CD14-positive monocyte (primary cell): Measurements from ENCODE around the gene PTPRU. TPM values are rescaled to one million over a fixed set of nuclear protein-coding genes. Genes with fewer than 3 reads are reported as not detected.

Source experiments
- DNase-seq, 3 donors: peaks; one replicate each; pipeline ENCODE4 v3.0.0-alpha.2; 2011 to 2022
- H2AFZ ChIP-seq: 2 replicates; pipeline ENCODE4 v1.6.0; 2012; ENCODE audit warnings: mild to moderate bottlenecking, low read depth, low read length, inconsistent platforms; ENCODE audit not compliant: insufficient read depth, poor library complexity, severe bottlenecking
- H3K27ac ChIP-seq, 2 donors: 1 replicate in 1 of 2; 2 replicates in 1 of 2; pipeline ENCODE4 v1.5.1; 2012 to 2013; ENCODE audit warnings: low read length in 2 of 2, control low read depth in 1 of 2, inconsistent platforms in 1 of 2, low read depth in 1 of 2, mild to moderate bottlenecking in 1 of 2
- H3K27me3 ChIP-seq, 2 donors: one replicate each; pipeline versions ENCODE4 v1.6.0 to v1.6.1; 2011 to 2013; ENCODE audit warnings: low read length in 2 of 2; ENCODE audit not compliant: control insufficient read depth in 2 of 2, insufficient read depth in 2 of 2
- H3K36me3 ChIP-seq, 2 donors: replicated peaks in 1 of 2; 1 replicate in 1 of 2; 2 replicates in 1 of 2; pipeline versions ENCODE4 v1.5.1 to v1.6.1; 2012 to 2013; ENCODE audit warnings: low read length in 2 of 2, control low read depth in 1 of 2, inconsistent platforms in 1 of 2, mild to moderate bottlenecking in 1 of 2; ENCODE audit not compliant: insufficient read depth in 2 of 2, control insufficient read depth in 1 of 2
- H3K4me1 ChIP-seq, 2 donors: 1 replicate in 1 of 2; 2 replicates in 1 of 2; pipeline versions ENCODE4 v1.5.1 to v1.6.1; 2012 to 2013; ENCODE audit warnings: low read length in 2 of 2, control low read depth in 1 of 2, inconsistent platforms in 1 of 2, mild to moderate bottlenecking in 1 of 2, moderate library complexity in 1 of 2; ENCODE audit not compliant: insufficient read depth in 2 of 2, control insufficient read depth in 1 of 2
- H3K4me2 ChIP-seq: replicated peaks from 2 replicates; pipeline ENCODE3; 2012; ENCODE audit warnings: low read length, moderate library complexity, mild to moderate bottlenecking; ENCODE audit not compliant: poor library complexity, severe bottlenecking; ENCODE audit errors: extremely low read depth
- H3K4me3 ChIP-seq, 3 experiments: fragments of 200-600 bp in 1 of 3; sonication (generic) in 1 of 3; replicated peaks in 1 of 3; 1 replicate in 2 of 3; 2 replicates in 1 of 3; pipeline ENCODE4 v1.5.1; 2011 to 2013; ENCODE audit warnings: low read length in 3 of 3, mild to moderate bottlenecking in 3 of 3, control low read depth in 2 of 3, low read depth in 2 of 3, inconsistent platforms in 1 of 3, moderate library complexity in 1 of 3
- H3K79me2 ChIP-seq: 2 replicates; pipeline ENCODE4 v1.6.0; 2012; ENCODE audit warnings: mild to moderate bottlenecking, control low read depth, inconsistent platforms, low read length, moderate library complexity; ENCODE audit not compliant: insufficient read depth
- H3K9ac ChIP-seq: 2 replicates; pipeline ENCODE4 v1.6.0; 2017; ENCODE audit warnings: low read length, mild to moderate bottlenecking; ENCODE audit not compliant: insufficient read depth, poor library complexity, severe bottlenecking
- H3K9me3 ChIP-seq, 2 donors: replicated peaks in 1 of 2; 1 replicate in 1 of 2; 2 replicates in 1 of 2; pipeline versions ENCODE4 v1.5.1 to v1.6.1; 2012 to 2013; ENCODE audit warnings: low read length in 2 of 2, control low read depth in 1 of 2; ENCODE audit not compliant: control insufficient read depth in 1 of 2, insufficient read depth in 1 of 2
- H4K20me1 ChIP-seq: 2 replicates; pipeline ENCODE4 v1.6.0; 2012; ENCODE audit warnings: mild to moderate bottlenecking, low read length, control low read depth, moderate library complexity; ENCODE audit not compliant: insufficient read depth
- H3K27ac Mint-ChIP-seq, 7 donors: one replicate each; pipeline ENCODE4 v1.8.0; 2020; ENCODE audit warnings: mild to moderate bottlenecking in 7 of 7, mixed read lengths in 7 of 7, moderate library complexity in 6 of 7, inconsistent platforms in 2 of 7
- H3K27me3 Mint-ChIP-seq, 3 donors: one replicate each; pipeline ENCODE4 v1.8.0; 2021 to 2022; ENCODE audit warnings: low read depth in 3 of 3, mild to moderate bottlenecking in 3 of 3, mixed read lengths in 3 of 3, moderate library complexity in 3 of 3, inconsistent platforms in 1 of 3
- H3K36me3 Mint-ChIP-seq, 2 donors: one replicate each; pipeline ENCODE4 v1.8.0; 2020; ENCODE audit warnings: mixed read lengths in 2 of 2, inconsistent platforms in 1 of 2, mild to moderate bottlenecking in 1 of 2
- H3K4me1 Mint-ChIP-seq: one replicate; pipeline ENCODE4 v1.8.0; 2020; ENCODE audit warnings: mild to moderate bottlenecking, mixed read lengths
- H3K4me3 Mint-ChIP-seq, 2 donors: one replicate each; pipeline ENCODE4 v1.8.0; 2020; ENCODE audit warnings: mild to moderate bottlenecking in 2 of 2, mixed read lengths in 2 of 2, moderate library complexity in 1 of 2
- H3K9me3 Mint-ChIP-seq, 7 donors: one replicate each; pipeline ENCODE4 v1.8.0; 2020 to 2022; ENCODE audit warnings: mixed read lengths in 7 of 7, mild to moderate bottlenecking in 6 of 7, moderate library complexity in 6 of 7, inconsistent platforms in 2 of 7
- WGBS: methylation state at CpG from one replicate; pipeline ENCODE4 v1.1.5; 2013; ENCODE audit warnings: missing lambda C conversion rate; ENCODE audit not compliant: insufficient coverage; 5-methylcytosine and 5-hydroxymethylcytosine counted together
- intact Hi-C, 2 donors: fragments of 100-400 bp; cut with micrococcal nuclease; formaldehyde crosslinking; loops; one replicate each; pipeline versions ENCODE4 v1.15.0 to v1.15.1; 2023
- polyA plus RNA-seq, 3 donors: library from polyadenylated mRNA; depleted of rRNA in 1 of 3; unstranded in 2 of 3; stranded (reverse) in 1 of 3; fragments of 300-500 nt in 2 of 3; fragments of >200 nt in 1 of 3; fragmentation: Illumina TruSeq in 2 of 3; gene quantifications; 1 replicate in 2 of 3; 2 replicates in 1 of 3; pipeline ENCODE4 v1.2.3, GENCODE V29; 2012 to 2021
- TF ChIP-seq, protein P1 (sequence below): fragments of 200-600 bp; IDR thresholded peaks from one replicate; pipeline ENCODE4 v1.8.0; 2022; ENCODE audit warnings: antibody characterized with exemption, mild to moderate bottlenecking

PTPRU gene
- polyA plus RNA-seq, 3 donors, result 0.42 to 1.4 TPM; not detected in 1

DNA sequence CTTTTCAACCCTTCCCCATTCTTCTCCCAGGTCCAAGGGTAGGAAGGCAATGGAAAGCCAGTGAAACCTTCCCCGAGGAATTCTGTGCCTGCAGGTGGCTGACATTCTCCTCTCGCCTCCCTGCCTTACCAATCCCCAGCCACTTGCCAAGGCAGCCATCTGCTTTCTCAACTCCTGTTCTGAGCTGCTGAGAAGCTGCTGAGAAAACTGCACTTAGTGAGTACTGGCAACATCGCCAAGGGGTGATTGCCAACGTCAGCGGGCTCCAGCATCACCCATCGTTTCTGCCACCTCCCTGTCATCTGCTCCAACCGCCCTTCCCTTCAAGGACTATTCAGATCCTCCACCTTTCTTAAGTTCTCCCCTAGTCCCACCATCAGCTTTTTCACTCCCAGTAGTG is 106.0 kb downstream of the PTPRU start:
- WGBS, result 84% methylated on average over 6 of the region's 7 CpGs
- H3K36me3 ChIP-seq, result no peaks in the 10 kb centered on the region
- H3K9me3 ChIP-seq, result no peaks in the 10 kb centered on the region
- no peak overlapping the region for H2AFZ ChIP-seq
- Mint-ChIP-seq H3K4me3 (no peak overlapping the region), H3K9me3 (no peaks in the 10 kb centered on the region), H3K36me3 (no peaks in the 10 kb centered on the region), H3K27me3 (peaks cover 8 to 29% (median 16%) of the 10 kb centered on the region in 3 donors), H3K4me1 (no peaks in the 10 kb centered on the region), H3K27ac (no peak overlapping the region)
- H3K4me2 ChIP-seq, result no peak overlapping the region
- no peak overlapping the region for H3K9ac ChIP-seq
- no peaks in the 10 kb centered on the region for H4K20me1 ChIP-seq
- intact Hi-C loops, result no loop called here
- DNase-seq, result no peak
- H3K4me1 ChIP-seq, result no peaks in the 10 kb centered on the region
- no peak overlapping the region for H3K27ac ChIP-seq
- no peak overlapping the region for H3K4me3 ChIP-seq
- H3K79me2 ChIP-seq, result no peaks in the 10 kb centered on the region
- peaks cover 0 to 2% of the 10 kb centered on the region in 2 donors for H3K27me3 ChIP-seq
- TF ChIP-seq, protein P1, sequence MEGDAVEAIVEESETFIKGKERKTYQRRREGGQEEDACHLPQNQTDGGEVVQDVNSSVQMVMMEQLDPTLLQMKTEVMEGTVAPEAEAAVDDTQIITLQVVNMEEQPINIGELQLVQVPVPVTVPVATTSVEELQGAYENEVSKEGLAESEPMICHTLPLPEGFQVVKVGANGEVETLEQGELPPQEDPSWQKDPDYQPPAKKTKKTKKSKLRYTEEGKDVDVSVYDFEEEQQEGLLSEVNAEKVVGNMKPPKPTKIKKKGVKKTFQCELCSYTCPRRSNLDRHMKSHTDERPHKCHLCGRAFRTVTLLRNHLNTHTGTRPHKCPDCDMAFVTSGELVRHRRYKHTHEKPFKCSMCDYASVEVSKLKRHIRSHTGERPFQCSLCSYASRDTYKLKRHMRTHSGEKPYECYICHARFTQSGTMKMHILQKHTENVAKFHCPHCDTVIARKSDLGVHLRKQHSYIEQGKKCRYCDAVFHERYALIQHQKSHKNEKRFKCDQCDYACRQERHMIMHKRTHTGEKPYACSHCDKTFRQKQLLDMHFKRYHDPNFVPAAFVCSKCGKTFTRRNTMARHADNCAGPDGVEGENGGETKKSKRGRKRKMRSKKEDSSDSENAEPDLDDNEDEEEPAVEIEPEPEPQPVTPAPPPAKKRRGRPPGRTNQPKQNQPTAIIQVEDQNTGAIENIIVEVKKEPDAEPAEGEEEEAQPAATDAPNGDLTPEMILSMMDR, result no peak

DNA sequence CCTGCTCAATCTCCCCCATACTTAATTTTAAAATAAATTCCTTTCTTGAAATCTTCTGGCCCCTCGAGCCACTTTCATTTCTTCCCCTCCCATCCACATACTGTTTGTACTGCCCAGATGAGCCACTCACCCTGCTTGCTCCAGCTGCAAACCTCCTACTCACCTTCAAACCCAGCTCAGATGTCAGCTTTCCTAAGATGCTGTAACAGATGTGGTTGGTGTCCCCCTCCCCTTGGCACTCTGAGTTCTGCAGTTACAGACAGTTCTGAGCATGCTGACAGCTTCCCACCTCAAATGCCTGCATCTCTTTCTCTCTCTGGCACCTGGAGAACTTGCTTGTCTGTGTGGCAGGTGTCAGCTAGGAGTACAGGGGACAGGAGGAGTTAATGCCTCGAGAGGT is 106.7 kb downstream of the PTPRU start:
- Histone ChIP-seq H3K9ac (no peak overlapping the region), H3K4me1 (no peaks in the 10 kb centered on the region), H4K20me1 (no peaks in the 10 kb centered on the region), H3K4me2 (no peak overlapping the region), H3K4me3 (no peak overlapping the region), H2AFZ (no peak overlapping the region), H3K27me3 (peaks cover 0 to 2% of the 10 kb centered on the region in 2 donors), H3K79me2 (no peaks in the 10 kb centered on the region), H3K27ac (no peak overlapping the region), H3K36me3 (no peaks in the 10 kb centered on the region), H3K9me3 (no peaks in the 10 kb centered on the region)
- intact Hi-C loops, result no loop called here
- WGBS, result 33% methylated on average over 1 of the region's 2 CpGs
- no peak overlapping the region for H3K27ac Mint-ChIP-seq
- no peaks in the 10 kb centered on the region for H3K36me3 Mint-ChIP-seq
- H3K4me1 Mint-ChIP-seq, result no peaks in the 10 kb centered on the region
- peaks cover 7 to 26% (median 16%) of the 10 kb centered on the region in 3 donors for H3K27me3 Mint-ChIP-seq
- no peak for DNase-seq
- TF ChIP-seq, protein P1, result no peak
- no peaks in the 10 kb centered on the region for H3K9me3 Mint-ChIP-seq
- H3K4me3 Mint-ChIP-seq, result peak overlapping the region in 1 of 2 donors; percentile 41
